Esophagus muscularis mucosa (tissue), 3 donors: Measurements from ENCODE around the gene TFAP2C.

ENCODE experiments used
- POLR2AphosphoS5 ChIP-seq, 2 donors: sonication (generic); formaldehyde crosslinking; IDR thresholded peaks; one replicate each; pipeline ENCODE4 v1.6.1; 2017; ENCODE audit warnings: antibody characterized with exemption in 2 of 2
- TF ChIP-seq, protein P1 (sequence below), 3 experiments: fragments of 200-600 bp in 2 of 3; fragments of 450-650 bp in 1 of 3; sonication (generic) in 2 of 3; IDR thresholded peaks; one replicate each; pipeline ENCODE4 v1.5.1; 2017 to 2019; ENCODE audit warnings: antibody characterized with exemption in 3 of 3, mild to moderate bottlenecking in 2 of 3, moderate library complexity in 1 of 3

DNA sequence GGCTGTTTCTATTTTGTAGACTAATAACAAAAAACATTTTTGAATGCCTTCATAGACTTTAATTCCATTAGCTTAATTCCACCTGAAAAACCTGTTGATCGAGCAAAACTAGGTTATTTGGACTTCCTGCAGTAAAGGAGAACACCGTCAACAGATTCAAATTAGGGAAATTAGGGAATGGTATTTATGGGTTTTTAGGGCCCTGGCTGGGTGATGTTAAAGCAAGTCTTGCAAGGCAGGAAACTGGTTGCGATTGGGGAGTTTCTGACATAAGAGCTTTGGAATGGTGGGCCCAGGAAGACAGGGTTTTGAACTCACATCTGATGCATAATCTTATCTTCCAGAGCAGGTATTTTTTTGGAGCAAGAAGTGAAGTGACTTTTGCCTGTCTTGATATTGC is 40.1 kb upstream of the TFAP2C start:
- no peak for TF ChIP-seq POLR2AphosphoS5 (IDR thresholded peaks at IDR 0.05)
- TF ChIP-seq, protein P1, sequence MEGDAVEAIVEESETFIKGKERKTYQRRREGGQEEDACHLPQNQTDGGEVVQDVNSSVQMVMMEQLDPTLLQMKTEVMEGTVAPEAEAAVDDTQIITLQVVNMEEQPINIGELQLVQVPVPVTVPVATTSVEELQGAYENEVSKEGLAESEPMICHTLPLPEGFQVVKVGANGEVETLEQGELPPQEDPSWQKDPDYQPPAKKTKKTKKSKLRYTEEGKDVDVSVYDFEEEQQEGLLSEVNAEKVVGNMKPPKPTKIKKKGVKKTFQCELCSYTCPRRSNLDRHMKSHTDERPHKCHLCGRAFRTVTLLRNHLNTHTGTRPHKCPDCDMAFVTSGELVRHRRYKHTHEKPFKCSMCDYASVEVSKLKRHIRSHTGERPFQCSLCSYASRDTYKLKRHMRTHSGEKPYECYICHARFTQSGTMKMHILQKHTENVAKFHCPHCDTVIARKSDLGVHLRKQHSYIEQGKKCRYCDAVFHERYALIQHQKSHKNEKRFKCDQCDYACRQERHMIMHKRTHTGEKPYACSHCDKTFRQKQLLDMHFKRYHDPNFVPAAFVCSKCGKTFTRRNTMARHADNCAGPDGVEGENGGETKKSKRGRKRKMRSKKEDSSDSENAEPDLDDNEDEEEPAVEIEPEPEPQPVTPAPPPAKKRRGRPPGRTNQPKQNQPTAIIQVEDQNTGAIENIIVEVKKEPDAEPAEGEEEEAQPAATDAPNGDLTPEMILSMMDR (IDR thresholded peaks at IDR 0.05): no peak
